AG20443 (cell line): ENCODE results near the gene RAP1GAP2.
"Not testable (repeated sequence)": the region's sequence is repeated elsewhere in the genome, so short reads cannot be mapped to it uniquely, and the experiment has no call there.

ENCODE experiments used
- DNase-seq: peaks from one replicate; pipeline ENCODE4 v3.0.0; 2012; ENCODE audit warnings: low spot score, mixed read lengths

The RAP1GAP2 gene

GRCh38 chr17:3025421-3026124 is 229.3 kb downstream of the RAP1GAP2 start:
- no peak for DNase-seq

DNA sequence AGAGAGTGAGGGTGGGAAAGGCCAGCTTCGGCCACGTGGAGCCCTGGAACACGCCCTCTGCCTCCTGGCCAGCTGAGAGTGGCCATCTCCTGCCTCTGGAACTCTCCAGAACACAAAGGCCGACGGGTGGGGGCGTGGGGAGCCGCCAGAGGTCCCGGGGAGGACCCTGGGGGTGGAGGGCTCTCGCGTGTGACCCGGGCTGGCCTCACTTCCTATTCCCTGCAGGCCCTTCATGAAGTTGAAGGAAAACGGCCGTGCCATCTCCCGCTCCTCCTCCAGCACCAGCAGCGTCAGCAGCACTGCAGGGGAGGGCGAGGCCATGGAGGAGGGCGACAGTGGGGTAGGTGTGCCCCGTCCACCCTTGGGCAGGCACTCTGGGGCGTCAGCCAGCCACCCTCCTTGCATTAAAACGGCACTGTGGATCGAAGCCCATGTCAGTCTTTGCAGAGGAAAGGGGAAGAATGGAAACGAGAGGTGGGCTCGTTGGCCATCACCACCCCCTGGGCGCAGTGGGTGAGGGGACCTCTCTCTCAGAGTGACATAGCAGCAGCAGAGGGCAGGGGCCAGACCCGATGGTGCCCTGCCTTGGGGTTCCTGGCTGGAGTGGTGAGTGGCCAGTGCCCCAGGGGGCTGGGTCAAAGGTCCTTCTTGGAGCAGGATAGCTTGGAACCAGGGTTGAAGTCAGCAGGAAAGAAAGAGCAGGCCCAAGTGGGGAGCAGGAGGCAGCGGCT is 230.1 kb downstream of the RAP1GAP2 start:
- no peak for DNase-seq

DNA sequence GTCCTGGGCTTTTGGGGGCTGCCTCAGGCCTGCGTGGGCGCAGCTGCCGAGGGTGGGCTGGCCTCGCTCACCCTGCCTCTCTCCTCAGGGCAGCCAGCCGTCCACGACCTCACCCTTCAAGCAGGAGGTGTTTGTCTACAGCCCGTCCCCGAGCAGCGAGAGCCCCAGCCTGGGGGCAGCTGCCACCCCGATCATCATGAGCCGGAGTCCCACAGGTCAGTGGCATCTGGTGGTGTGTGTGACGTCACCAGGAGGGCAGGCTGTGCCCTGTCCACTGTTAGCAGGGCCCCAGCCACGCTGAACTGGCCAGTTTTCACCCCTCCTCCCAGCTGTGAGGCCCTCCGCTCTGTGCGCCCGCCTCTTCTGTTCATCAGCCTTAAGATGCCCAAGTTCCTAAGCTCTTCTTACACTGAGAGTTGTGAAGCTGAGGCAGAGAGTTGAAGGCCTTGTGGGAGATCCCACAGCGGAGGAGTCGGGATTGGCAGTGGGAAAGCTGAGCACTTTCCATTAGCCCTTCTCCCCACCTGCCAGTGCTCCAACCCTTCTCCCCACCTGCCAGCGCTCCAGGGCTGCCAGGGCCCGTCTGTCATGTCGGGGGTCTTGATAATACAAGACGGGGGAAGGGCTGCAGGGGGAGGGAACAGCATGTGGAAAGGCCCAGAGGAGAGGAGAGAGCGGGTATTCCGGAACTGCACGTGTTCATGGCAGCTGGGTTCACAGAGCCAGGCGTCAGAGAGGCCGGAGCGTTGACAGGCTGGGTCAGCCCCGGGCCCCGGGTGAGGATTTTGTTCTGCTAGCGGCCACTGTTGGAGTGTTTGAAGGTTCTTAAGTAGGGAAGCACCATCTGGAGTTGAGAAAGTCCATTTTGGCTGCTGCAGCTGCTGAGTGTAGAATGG is 230.9 kb downstream of the RAP1GAP2 start:
- no peak for DNase-seq

DNA sequence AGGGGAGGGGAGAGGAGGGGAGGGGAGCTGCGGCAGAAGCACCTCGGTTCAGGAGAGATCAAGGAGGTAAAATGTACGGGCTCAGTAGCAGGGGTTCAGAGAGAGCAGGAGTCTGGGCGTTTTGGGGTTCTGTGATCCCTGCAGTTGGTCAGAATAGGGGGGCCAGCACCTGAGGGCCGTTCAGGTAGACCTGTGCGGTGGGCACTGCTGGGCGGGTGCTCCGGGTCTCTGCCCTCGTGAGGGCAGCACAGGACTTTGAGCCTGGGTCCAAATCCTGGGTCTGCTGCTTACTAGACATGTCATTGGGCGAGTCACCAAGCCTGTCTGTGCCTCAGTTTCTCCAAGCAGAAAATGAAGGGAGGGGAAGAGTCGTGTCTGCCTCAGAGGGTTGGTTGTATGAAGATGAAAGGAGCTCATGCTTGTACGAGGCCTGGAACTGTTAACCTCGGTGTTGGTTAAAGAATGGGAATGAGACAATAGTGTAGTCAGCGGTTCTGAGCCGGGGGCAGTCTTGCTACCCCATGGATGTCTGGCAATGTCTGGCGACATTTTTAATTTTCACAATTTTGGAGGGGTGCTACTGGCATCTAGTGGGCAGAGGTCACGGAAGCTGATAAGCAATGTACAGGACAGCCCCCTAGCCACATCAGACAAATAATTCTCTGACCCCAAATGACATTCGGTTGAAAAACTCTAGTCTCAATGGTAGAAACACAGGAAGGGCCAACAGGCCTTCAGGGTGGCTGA is 231.7 kb downstream of the RAP1GAP2 start:
- DNase-seq = no peak

DNA sequence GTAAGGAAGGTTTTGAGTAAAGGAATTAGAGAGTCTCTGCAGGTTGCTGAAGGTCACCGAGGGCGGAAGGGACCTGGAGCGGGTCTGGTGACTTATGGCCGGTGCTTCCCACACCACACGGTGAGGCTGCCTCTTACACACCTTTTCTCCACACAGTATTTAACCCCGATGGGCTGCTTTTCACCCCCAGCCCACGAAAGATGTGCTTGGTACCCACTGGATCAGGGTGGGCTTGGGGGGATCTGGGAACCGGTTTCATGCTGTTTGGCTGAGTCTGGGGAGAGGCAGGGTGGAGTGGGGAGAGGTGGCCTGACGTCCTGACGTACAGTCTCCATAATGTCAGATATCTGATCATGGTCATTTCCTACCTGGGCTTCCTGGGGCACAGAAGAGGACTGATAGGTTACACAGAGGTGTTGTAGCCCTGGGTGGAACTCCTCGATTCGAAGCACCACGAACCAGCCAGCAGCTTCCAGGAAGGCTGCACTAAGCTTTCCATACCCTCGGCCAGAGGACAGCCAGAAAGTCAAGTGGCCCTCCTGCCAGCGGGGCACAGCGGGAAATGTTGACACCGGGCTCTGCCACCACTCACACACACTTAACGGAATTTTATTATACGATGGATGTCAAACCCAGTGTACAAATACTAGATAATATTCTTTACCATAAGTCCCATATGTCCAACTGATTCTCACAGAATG is 233.1 kb downstream of the RAP1GAP2 start:
- DNase-seq = no peak

DNA sequence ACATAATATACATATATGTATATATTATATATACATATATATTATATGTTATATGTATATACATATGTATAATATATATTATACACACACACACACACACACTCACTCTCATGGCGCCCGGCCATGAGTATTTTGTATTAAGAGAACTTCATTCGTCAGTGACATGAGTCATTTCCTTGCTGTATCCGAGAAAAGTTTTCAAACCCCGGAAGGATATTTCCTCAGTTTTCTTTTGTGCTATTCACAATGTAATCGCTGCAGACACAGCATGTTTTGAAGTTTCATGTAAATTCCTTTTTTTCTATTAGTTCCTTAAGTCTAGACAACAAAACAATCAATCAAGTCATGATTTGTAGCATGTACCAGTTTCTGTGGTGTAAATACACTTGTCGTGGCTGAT is 233.9 kb downstream of the RAP1GAP2 start:
- no peak for DNase-seq

DNA sequence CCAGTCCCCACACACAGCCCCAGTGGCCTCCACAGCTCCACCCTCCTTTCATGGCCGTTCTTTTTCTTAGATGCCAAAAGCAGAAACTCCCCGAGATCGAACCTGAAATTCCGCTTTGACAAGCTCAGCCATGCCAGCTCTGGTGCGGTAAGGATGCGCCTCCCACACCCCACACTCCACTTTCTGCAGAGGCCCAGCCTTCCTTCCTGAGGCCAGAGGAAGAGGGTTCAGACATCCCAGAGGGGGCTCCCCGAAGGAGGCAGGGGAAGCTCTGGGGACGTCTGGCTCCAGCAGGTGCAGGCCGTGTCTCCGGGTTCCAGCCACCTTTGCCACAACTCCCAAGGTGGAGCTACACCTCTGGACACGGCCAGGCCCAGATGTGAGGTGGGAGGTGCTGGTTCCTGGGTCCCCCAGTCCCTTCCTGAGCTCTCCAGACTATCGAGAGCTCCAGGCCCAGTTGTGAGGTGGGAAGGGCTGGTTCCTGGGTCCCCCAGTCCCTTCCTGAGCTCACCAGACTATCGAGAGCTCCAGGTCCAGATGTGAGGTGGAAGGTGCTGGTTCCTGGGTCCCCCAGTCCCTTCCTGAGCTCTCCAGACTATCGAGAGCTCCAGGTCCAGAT is 234.7 kb downstream of the RAP1GAP2 start:
- DNase-seq = not testable (repeated sequence)

GRCh38 chr17:3032258-3033247 is 236.3 kb downstream of the RAP1GAP2 start:
- DNase-seq = no peak

DNA sequence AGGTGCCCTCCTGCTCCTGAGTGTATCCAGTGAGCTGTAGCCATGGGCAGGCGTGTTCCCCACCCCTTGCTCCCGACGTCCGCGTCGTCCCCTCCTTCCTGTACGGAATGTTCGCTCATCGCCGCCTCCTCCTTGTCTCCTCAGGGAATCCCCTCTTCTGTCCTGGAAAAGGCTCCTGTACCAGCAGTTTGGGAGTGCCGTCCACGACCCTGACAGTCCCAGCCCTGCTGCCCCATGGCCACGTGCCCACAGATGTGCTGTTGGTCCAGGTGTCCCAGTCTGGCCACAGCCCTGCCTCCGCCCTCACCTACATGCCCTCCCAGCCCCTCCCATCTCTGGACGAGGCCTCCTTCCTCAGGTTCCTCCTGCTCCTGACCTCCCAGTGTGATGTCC is 237.0 kb downstream of the RAP1GAP2 start:
- DNase-seq = no peak

GRCh38 chr17:3033741-3034577 is 237.7 kb downstream of the RAP1GAP2 start:
- DNase-seq = no peak

DNA sequence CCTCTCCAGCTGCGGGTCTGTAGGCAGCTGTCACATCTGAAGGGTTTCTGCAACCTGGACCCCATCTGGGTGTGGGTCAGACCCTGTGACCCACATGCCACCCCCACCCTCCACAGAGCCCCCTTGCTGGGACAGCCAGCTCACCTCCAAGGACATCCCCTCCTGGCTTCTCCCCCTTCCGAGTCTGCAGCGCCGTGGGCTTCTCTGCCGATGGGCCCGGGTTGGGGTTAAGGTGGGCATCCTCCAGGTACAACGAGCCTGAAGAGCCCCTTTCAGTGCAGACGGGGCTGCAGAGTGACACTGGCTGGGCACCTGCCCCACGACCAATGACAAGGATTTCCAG is 238.3 kb downstream of the RAP1GAP2 start:
- DNase-seq = no peak

- no peak for DNase-seq
Observed at GRCh38 chr17:3035256-3035967, 239.2 kb downstream of the RAP1GAP2 start.

GRCh38 chr17:3035968-3036280 is 239.7 kb downstream of the RAP1GAP2 start:
- DNase-seq = no peak

DNA sequence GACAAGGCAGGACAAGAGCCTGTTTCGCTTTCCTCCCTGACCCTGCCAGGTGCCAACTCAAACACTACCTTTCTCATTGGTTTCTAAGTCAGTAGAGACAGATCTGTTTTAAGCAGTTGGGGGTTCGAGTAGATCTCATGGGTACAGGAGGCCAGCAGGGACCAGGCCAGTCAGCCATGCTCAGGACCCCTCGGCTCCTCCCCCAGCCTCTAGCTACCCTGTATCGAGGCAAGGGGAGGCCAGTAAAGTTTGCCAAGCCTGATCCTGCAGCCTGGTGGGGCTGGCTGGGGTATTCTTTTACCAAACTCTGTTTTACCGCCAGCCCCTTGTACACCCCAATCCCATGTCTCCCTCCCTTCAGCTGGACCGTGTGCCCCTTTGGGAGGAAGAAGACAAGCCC is 240.6 kb downstream of the RAP1GAP2 start:
- no peak for DNase-seq

GRCh38 chr17:3037259-3037658 is 241.0 kb downstream of the RAP1GAP2 start:
- no peak for DNase-seq

DNA sequence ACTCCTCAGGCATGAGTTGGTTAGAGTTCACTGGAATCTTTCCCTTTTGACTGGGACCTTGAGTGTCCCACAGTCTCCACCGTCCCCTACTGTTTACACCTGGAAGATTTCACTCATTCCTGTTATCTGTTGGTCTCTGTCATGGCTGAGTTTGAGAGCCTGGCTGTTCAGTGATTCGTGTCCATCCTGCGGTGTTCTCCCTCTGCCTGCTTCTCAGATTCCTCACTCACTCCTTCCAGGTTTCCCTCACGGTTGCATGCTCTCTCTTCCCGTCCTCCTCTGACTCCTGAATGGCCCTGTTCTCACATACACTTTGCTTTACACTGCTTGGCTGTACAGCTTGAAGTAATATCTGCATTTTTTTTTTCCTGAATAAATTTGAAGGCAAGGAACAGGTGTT is 242.7 kb downstream of the RAP1GAP2 start:
- DNase-seq = no peak

DNA sequence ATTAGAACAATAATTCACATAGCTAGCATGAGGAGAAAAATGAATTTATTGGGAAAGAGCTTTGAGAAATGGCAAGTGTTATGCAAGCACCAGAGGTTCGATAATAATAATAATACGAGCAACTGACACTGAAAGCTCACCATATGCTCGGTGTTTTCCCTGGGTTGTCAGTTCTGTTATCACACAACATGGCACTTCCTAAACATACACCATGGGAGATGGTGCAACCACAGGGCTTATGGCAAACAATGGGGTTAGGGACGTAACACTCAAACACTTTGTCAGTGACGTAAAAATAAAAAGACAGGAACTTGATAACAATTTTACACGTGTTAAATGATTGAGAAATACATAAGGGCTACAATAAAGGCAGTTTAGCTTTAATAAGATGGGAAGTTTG is 243.5 kb downstream of the RAP1GAP2 start:
- DNase-seq = no peak

GRCh38 chr17:3040882-3041281 is 244.6 kb downstream of the RAP1GAP2 start:
- no peak for DNase-seq
